Measurements from ENCODE around the gene KCNIP4.
"Not testable (repeated sequence)": the region's sequence is repeated elsewhere in the genome, so short reads cannot be mapped to it uniquely, and the experiment has no call there.

The KCNIP4 gene

GRCh38 chr4:20844311-20844710, 1104.3 kb downstream of the KCNIP4 start:
- DNase-seq (ENCODE audit: low spot score) = no peak

- no peak for DNase-seq (ENCODE audit: low spot score)
Observed at GRCh38 chr4:20840648-20841190, 1107.9 kb downstream of the KCNIP4 start.

GRCh38 chr4:20839957-20840356, 1108.6 kb downstream of the KCNIP4 start:
- no peak for DNase-seq (ENCODE audit: low spot score)

DNA sequence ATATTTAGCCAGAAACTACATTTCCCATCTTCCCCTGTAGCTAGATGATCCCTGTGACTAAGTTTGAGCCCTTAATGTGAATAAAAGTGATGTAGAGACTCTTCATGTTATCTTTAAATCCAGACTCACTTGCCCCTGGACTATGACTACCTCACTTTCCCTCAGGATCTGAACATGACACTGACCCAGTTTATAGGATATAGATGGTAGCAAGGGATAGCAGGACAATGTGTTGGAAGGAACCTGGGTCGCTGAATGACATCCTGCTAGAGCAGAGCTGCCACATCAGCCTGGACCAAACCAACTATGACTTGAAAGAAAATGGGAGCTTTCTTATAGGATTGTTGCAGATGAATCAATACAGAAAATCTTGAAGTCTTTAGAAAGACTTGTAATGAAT, 1110.1 kb downstream of the KCNIP4 start:
- no peak for DNase-seq (ENCODE audit: low spot score)

DNA sequence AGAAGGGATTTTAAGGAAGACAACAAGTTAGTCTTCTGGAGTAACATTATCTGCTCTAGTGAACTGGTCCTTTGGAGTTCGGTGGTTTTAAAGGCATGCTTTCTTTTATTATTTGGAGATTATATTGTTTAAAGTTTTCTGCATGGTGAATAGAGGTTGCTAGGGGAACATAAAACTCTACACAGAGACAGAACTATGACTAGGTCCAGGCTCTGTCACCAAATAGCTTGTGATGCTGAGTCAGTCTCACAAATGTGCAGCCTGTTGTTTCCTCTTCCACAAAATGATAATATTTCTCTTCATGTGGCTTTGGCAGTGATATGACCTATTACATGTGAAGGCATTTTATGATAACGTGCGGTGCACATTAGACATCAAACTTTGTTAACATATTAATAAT, 1115.7 kb downstream of the KCNIP4 start:
- no peak for DNase-seq (ENCODE audit: low spot score)

- DNase-seq (ENCODE audit: low spot score) = no peak
Observed at GRCh38 chr4:20831746-20832145, 1116.8 kb downstream of the KCNIP4 start.

DNA sequence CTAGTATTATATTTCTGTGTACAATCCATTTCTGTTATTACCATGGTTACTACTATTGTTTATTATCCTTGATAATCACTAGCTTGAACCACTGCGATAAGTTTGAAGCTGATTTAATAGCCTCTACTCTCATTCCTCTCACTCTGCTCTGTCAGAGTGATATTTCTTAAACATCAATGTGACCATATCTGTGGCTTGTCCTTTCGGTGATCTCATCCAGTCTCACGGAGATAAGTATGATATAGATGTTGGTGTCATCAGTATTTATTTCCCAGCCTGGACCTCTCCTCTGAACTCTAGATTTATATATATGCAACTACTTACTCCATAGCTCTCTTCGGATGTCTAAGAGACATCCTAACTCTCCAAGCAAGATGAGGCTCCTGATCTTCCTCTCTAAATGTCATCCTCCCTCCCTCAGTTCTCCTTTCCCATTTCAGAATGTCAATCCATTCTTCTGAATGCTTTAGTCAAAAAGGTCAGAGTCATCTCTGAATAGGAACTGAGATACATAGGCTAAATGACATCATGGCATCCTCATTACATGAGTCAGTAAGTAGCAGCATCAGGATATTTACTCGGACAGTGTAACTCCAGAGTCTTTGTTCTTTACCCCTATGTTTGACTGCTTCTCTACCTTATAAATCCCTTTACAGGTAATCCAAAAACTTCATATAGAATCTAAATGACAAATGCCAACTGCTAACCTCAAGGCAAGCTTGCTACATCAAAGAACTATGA, 1118.8 kb downstream of the KCNIP4 start:
- no peak for DNase-seq (ENCODE audit: low spot score)

DNA sequence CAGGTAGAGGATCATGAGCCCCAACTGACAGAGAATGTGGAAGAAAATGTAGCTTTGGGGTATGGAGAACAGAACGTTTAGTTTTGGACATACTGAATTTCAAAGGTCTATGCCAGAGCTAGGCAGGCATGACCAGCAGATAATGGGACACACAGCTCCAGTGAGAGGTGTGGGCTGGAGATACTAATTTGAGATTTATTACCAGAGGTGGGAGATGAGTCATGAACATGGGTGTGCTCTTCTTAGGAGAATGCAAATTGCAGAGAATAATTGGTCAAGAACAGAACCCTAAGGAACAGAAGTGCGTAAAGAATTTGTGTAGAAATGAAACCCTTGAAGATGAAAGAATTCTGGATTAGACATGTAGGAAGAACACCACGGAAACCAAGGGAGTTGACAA, 1123.1 kb downstream of the KCNIP4 start:
- DNase-seq (ENCODE audit: low spot score) = no peak

DNA sequence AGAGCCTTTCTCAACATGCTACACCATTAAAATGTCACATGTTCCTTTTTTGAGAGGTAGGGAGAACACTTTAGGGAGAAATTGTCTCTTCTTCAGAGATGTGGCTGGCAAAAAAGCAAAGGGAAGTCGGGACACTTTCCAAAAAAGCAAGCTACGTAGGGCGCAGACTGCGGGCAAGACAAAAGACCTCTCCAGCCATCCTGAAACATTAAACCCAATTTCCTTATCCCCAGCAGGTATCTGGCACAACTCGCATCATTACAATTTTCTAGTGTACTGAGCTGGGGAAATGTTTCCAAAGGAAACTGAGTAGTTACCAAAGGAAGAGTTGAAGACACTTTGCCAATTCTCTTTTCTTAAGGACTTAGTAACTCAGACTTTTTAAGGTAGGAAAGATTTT, 1132.3 kb downstream of the KCNIP4 start:
- no peak for DNase-seq (ENCODE audit: low spot score)

- no peak for DNase-seq (ENCODE audit: low spot score)
Observed at GRCh38 chr4:20813700-20814099, 1134.9 kb downstream of the KCNIP4 start.

- no peak for DNase-seq (ENCODE audit: low spot score)
Observed at GRCh38 chr4:20809812-20810211, 1138.8 kb downstream of the KCNIP4 start.

DNA sequence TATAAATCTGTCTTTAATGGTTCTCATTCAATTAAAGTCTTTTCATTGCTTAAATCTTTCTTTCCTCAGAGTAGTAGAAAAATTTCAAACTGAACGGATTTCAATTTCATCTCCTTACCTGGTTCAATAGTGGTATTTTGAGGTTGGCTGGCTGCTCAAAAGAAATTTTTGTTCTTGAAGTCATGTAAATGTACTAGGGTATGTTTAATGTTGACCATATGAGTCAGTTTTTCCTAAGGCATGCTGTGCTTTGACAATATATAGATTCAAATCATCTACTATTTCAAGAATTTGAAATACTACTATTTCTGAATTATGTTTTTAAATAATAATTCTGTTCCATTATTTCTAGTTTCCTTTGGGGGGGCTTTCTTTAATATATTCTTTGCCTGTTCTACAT, 1142.9 kb downstream of the KCNIP4 start:
- DNase-seq (ENCODE audit: low spot score) = no peak

- DNase-seq (ENCODE audit: low spot score) = no peak
Observed at GRCh38 chr4:20787940-20788665, 1160.5 kb downstream of the KCNIP4 start.

DNA sequence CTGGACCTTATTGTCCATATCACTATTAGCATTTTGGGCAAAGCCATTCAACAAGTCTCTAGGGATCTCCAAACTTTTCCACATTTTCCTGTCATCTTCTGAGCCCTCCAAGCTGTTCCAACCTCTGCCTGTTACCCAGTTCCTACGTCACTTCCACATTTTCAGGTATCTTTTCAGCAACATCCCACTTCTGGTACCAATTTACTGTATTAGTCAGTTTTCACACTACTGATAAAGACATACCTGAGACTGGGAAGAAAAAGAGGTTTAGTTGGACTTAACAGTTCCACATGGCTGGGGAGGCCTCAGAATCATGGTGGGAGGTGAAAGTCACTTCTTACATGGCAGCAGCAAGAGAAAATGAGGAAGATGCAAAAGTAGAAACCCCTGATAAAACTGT, 1165.4 kb downstream of the KCNIP4 start:
- not testable (repeated sequence) for DNase-seq (ENCODE audit: low spot score)

- DNase-seq (ENCODE audit: low spot score) = no peak
Observed at GRCh38 chr4:20778896-20779295, 1169.7 kb downstream of the KCNIP4 start.

DNA sequence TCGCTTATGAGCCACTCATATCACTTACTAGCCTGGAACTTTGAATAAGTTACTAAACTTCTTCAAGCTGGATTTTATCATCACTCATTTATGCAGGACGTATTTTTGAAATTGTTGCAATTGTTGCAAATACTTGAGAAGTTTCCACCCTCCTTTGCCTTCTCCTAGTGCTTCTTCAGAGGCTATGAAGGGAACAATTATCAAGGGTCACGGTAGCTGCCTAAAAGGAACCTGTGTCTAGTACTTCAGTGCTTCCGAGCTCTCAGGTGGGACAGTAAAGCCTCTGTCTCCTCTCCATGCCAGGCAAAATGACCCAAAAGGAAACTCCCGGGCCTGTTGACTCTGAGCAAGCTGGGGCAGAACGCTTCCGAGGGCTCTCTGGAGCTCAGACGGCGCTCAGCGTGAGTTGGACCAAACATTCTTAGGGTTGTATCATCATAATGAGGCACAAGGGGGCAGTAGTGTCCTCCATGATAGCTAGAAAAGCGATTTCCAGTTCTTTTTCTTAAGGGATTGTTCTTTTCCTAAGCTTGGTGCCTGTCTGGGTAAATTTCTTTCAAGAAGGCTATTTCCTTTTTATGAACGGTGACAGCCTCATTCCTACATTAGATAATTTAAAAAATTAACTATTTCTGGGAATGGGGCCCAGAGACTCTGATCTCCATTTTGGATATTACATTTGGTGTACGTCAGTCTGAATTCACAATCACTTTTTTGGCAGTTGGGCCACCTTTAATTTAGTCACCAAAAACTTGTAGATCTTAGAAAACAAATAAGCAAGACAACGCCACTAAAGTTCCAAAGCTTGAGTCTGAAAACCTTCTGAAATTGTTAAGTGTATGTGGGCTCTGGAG, 1175.2 kb downstream of the KCNIP4 start:
- no peak for DNase-seq (ENCODE audit: low spot score)

DNA sequence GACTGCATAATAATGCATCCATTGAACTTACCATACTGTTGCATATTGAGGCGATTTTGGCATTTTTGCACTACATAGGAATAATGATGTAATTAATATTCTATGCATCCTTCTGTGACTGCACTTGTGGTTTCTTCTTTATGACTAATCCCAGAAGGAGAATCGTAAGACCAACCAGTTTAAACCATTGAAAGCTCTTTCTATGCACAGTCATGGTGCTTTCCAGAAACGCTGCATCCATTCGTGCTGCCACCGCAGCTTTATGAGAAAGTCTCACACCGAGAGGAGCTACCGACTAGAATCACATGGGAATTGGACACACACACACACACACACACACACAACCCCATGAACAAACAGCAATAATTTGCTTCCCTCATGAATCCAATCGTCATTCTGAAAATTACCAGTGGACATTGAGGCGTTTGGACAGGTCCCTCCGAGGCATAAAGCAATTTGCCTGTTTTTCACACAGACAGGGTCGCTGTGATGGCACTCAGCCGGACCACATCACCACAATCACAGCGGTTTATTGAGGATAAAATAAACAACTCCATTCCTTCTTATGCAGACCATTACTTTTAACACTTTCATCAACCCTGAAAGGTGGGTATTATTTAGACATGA, 1184.1 kb downstream of the KCNIP4 start:
- no peak for DNase-seq (ENCODE audit: low spot score)

DNA sequence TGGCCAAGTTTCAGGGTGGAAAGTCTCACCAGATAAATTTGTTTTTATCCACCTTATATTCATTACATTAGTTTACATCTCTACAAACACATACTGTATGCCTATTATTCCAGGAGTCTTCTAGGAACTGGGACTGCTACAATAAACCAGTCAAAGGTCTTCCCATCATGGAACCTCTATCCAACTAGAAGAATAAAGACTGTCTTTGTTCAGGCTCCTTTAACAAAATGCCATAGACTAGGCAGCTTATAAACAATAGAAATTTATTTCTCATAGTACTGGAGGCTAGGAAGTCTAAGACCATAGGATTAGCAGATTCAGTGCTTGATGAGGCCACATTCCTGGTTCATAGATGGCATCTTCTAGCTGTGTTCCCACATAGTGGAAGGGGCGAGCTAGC, 1186.7 kb downstream of the KCNIP4 start:
- DNase-seq (ENCODE audit: low spot score) = no peak

DNA sequence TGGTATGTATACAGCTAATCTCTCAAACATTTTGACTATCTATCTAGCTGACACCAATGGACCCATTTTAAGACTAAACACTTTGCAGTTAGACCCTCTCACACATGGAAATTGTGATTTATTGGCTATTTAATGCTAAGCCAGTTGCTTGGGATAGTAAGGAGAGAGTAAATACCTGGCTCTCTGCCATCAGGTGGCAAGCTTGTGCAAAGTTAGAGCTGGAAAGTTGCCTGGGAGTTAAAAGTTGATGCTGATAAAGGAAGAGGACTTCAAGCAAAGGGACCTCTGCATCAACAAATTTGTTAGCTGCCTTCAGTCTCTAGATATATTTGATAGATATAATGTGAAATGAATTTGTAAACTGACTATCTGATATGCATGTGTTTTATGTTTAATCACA, 1187.2 kb downstream of the KCNIP4 start:
- no peak for DNase-seq (ENCODE audit: low spot score)

DNA sequence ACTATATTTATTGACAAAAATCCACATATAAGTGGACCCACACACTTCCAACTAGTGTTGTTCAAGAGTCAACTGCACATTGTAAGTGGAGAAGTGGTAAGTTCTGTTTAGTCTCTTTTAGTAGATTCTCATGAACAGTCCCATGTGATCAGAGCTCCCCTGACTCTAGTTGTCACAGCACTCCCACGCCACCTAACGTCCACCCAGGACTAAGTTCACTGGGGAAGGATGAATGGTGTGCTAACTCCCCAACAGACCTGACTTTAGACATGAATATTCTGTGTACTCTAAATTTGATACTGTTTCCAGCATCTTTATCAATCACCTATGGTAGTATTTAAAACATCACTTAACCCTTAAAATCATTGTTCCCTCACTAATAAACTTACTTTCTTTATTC, 1188.5 kb downstream of the KCNIP4 start:
- DNase-seq (ENCODE audit: low spot score) = no peak

DNA sequence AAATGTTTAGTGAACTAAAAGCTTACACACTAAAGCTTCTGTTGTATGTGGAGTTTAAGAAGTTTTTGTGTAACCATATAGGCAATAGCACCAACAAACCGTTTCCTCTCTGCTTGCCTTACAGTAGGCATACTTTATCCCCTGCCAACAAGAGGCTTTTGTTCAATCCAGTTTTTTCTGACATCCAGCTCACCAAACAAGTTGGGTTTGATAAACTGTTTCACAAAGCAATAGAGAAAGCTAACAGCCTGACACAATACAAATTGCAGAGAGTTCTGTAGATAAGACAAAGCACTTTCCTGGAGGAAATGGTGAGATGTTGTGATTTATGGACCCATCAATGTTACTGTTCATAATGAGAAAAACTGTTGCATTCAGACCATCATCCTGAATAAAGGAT, 1194.5 kb downstream of the KCNIP4 start:
- DNase-seq (ENCODE audit: low spot score) = no peak

DNA sequence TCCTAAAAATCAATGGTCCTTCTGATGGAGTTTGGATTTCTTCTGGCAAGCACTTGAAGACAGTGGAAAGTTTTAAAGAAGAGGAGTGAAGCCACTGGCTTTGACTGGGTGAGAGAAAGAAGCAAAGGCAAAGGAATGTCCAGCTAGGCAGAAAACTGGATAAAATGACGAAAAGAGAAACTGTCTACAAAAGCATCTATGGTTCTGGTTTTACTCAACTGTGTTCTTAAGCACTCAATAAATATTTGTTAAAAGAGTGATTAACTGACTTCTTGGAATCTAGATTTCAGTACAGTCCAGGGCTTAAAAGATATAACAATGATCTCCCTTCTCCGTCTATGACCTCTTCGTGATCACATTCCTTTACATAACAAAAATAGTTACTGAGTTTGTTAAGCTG, 1195.9 kb downstream of the KCNIP4 start:
- no peak for DNase-seq (ENCODE audit: low spot score)

Measured in left forelimb (tissue), 1 donor.